Epithelial cell of proximal tubule (primary cell): Measurements from ENCODE around the gene NAV2. TPM values are rescaled to one million over a fixed set of nuclear protein-coding genes. Genes with fewer than 3 reads are reported as not detected.
A peak's percentile ranks its signal among the peaks of the same experiment; 100 is the strongest.

ENCODE experiments used
- DNase-seq: peaks from one replicate; pipeline ENCODE4 v3.0.0-alpha.2; 2011; ENCODE audit warnings: low read depth
- H3K4me3 ChIP-seq: 2 replicates; pipeline ENCODE4 v1.5.1; 2011; ENCODE audit warnings: low read depth, mild to moderate bottlenecking, low read length
- CTCF ChIP-seq: conservative IDR thresholded peaks from 2 replicates; pipeline ENCODE4 v1.5.1; 2012; ENCODE audit warnings: low read depth, mild to moderate bottlenecking, low read length
- total RNA-seq: library from RNA; depleted of rRNA; stranded (reverse); fragments of >200 nt; gene quantifications from 2 replicates; pipeline ENCODE4 v1.2.3, GENCODE V29; 2015

NAV2 gene
- total RNA-seq, 1 donor from 2014 or later, result 19.0 TPM

- TF ChIP-seq CTCF, result no peak
- no peak overlapping the region for H3K4me3 ChIP-seq
- no peak for DNase-seq
These were observed 283.9 kb downstream of the NAV2 start for GRCh38 chr11:19996571-19996970.

- no peak overlapping the region for H3K4me3 ChIP-seq
- no peak for DNase-seq
- TF ChIP-seq CTCF, result no peak
These were observed 287.3 kb downstream of the NAV2 start for GRCh38 chr11:20000022-20000350.

- no peak overlapping the region for H3K4me3 ChIP-seq
- no peak for DNase-seq
- no peak for TF ChIP-seq CTCF
These were observed 287.9 kb downstream of the NAV2 start for GRCh38 chr11:20000351-20001134.

GRCh38 chr11:20002312-20003216 lies 289.9 kb downstream of the NAV2 start:
- DNase-seq, result peak; percentile 71
- H3K4me3 ChIP-seq, result no peak overlapping the region
- TF ChIP-seq CTCF, result peak; percentile 13

- no peak for TF ChIP-seq CTCF
- DNase-seq, result no peak
- H3K4me3 ChIP-seq, result no peak overlapping the region
These were observed 290.7 kb downstream of the NAV2 start for GRCh38 chr11:20003351-20003750.

- no peak for TF ChIP-seq CTCF
- no peak overlapping the region for H3K4me3 ChIP-seq
- DNase-seq, result no peak
These were observed 292.2 kb downstream of the NAV2 start for GRCh38 chr11:20004866-20005265.
